Activated T-cell treated with anti-CD3 and anti-CD28 coated beads for 4 hours (primary cell): ENCODE measurements around the gene CHCHD6.

Source experiments
- DNase-seq: peaks from one replicate; pipeline ENCODE4 v3.0.0-alpha.2; 2020

The CHCHD6 gene

GRCh38 chr3:126835472-126836219 lies 131.6 kb downstream of the CHCHD6 start:
- no peak for DNase-seq

DNA sequence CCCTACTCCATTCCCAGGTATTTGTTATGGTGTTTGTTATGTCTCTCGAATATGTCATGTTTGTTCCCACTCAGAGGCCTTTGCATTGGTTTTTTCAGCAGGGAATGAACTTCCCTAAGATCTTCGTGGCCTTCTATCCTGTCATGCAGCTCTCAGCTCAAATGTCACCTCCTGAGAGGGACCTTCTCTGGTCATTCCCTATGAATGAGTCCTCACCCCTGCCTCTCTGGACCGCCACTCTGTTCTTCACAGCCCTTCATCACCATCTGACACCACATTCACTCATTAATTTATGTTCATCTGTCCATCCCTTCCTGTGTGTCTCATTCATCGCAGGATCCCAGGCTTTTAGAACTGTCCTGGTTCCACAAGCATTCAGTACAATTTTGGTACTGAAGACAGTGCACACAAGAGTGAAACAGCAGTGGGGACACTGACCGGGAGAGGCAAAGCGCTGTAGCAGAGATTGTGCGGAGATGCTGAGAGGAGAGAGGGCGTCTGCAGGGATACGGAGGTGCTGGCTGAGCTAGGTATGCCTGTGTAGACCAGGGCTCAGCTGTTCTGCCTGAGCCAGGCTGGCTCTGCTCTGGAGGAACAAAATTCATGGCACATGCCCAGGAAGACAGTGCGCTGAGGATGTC lies 132.3 kb downstream of the CHCHD6 start:
- DNase-seq = no peak

DNA sequence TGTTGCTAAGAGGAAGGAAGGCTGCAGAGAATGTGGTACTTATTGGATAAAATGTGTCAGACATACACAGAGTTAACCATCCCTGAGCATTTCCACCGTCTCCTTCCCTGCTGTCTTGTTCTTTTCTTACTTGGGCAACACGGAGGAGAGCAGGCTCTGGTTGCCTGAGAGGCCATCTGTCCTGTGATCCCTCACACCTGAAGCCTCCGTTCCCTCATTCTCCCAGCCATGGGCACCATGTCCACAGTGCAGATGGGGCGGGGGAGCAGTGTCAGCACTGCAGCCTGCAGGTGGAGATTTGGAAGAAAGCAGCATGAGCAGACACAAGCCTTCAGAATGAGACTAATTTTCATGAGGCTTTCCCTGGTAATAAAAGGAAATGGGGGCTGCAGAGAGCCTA lies 133.7 kb downstream of the CHCHD6 start:
- no peak for DNase-seq

DNA sequence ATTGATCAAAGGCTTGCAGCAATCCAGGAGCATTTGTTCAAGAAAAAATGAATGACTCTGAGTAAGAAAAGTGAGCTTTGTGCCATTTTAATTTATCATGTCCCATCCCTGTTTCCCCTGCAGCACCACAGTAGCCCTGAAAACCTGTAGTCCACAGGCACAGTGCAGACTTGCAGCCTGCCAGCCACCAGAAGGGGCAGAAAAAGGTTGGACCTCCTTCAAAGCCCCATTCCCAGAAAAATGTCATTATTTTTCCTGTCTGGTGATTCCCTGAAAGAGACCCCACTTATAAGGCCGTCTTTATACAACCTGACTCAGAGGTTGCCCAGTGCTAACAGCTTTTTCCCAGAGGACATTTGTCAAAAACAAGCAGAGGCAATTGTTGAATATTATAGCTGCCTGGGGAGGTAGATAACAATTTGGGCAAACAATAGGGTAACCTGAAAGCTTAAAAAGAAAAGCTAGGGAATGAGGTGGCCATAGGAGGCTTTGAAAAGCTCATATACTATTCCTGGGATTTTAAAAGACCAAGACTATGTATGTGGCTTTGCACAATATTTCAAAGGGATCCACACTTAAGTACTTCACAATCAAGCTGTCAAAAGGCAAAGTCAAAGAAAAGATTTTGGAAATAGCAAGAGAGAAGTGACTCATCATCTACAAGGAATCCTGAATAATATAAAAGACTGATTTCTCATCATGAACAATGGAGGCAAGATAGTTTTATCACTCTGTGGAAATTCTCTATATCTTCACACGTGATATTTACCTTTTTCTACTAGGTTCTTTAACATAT lies 142.1 kb downstream of the CHCHD6 start:
- DNase-seq = no peak

- DNase-seq = no peak
These were observed 143.0 kb downstream of the CHCHD6 start for GRCh38 chr3:126847061-126847460.

DNA sequence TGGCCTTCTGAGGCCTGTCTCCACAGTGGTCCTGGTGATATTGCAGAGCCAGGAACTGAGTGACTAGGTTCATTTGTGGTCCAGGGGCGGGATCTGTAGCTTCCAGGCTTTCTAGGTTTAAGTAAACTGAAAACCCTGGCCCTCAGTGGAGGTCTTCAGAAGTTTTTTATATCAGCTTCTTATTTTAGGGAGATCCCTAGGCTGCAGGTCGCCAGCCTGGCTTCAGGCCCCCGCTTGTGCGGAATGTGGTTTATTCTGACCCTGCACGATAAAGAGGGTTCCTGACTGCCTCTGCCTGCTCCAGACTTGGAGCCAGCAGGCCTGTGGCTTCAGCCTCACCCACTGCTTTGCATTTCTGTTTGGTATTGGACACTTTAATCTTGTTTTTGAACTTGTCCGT lies 145.0 kb downstream of the CHCHD6 start:
- DNase-seq = no peak

DNA sequence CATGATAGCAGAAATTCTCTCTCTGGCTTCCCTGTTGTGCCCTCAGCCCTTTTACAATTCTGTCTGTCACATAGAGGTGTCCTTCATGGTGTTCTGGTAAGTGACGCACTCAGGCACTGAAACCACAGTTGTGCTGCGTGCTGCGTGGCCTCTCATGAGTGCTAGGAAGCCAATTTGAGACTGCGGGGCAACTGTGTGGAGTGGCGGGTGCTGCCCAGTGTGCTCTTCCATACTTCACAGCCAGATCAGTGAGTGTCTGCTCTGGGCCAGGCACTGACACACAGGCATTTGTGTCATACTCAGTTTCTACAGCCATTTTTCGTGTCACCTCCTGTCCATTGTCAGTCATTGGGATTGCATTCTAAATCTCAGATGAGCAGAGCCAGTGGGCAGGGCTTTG lies 145.7 kb downstream of the CHCHD6 start:
- no peak for DNase-seq

DNA sequence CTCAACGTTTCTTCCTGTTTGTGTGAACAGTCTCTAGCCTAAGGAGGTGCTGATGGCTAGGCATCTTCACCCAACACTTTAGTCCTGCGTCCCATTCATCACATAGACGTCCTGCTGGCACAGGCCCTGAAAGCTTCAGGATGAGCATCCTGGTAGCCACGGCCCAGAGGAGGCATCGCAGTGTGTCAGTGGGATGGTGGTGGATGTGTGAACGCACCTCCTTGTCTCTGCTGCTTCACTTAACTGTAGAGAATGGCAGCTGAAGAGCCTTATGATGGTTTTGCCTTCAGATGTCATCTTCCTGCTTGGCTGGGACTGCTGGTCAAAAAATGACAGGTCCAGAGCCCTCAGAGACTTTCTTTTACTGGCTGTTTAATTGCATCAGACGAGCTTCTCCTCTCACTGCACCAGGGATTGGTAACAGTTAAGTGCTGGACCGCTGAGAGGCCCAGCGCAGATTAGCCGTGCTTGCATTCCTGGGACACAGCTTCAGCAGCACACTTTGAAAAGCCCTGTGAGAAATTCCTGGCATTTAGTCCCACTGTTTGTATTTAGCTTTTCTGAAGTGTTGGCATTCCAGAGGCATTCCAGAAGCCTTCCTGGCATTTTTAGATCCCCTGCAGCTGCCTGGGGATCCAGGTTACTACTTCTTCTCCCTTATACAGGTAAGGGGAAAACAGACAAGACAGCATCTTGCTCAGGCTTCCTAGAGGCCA lies 146.5 kb downstream of the CHCHD6 start:
- DNase-seq = no peak

GRCh38 chr3:126851382-126851781 lies 147.3 kb downstream of the CHCHD6 start:
- DNase-seq = no peak

DNA sequence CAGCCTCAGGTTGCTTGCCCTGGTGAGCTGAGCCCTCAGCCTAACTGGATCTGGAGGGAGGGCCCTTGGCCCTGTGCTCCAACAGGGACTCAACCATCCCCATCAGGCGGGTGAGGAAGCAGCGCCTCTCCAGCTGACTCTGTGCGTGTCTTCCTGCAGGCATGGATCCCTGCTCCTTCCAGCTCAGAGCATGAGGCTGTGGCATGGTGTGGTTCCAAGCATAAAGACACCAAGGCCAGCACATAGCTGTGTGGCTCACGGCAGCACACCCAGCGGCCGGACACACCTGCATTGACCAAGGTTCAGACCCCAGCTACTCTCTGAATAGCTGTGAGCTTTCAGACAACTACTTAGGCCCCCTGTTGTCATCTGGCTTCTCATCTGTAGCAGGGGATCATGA lies 147.9 kb downstream of the CHCHD6 start:
- no peak for DNase-seq

DNA sequence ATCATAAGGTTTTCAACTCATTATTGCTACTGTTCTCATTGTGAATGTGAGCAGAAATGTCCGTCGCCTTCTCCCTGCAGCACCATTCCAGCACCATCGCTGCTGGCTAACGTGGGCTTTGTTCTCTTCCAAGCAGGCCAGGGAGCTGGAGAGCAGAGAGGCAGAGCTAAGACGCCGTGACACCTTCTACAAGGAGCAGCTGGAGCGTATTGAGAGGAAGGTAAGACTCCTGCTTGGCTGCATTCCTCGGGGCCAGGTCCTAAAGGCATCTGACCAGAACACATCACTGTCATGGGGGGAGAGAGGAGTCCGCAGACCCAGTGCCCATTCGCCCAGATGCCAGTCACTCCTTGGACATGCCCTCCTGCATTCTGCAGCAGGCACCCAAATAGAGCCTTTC lies 148.5 kb downstream of the CHCHD6 start:
- DNase-seq = no peak

- no peak for DNase-seq
These were observed 150.6 kb downstream of the CHCHD6 start for GRCh38 chr3:126854666-126855065.

- no peak for DNase-seq
These were observed 151.3 kb downstream of the CHCHD6 start for GRCh38 chr3:126855374-126855773.

DNA sequence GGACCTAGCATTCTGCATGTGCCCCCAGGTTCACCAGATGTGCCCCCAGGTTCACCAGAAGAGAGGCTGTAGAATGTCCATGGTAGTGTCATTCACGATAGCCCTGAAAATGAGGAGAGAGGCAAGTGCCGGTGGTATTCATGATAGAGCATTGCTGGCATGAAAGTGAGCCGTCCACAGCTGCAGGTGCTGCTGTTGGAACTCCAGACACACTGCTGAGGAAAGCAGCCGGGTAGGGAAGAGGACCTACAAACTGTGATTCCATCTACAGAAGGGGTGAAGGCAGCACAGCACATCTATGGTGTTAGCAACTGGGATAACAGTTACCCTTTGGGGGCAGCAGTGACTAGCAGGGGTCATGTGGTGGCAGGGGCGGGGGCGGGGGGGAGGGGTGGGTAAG lies 153.9 kb downstream of the CHCHD6 start:
- DNase-seq = no peak

GRCh38 chr3:126858401-126858800 lies 154.4 kb downstream of the CHCHD6 start:
- no peak for DNase-seq

- DNase-seq = no peak
These were observed 154.8 kb downstream of the CHCHD6 start for GRCh38 chr3:126858887-126859286.

GRCh38 chr3:126859415-126860246 lies 155.6 kb downstream of the CHCHD6 start:
- DNase-seq = no peak

- no peak for DNase-seq
These were observed 161.7 kb downstream of the CHCHD6 start for GRCh38 chr3:126865736-126866135.

DNA sequence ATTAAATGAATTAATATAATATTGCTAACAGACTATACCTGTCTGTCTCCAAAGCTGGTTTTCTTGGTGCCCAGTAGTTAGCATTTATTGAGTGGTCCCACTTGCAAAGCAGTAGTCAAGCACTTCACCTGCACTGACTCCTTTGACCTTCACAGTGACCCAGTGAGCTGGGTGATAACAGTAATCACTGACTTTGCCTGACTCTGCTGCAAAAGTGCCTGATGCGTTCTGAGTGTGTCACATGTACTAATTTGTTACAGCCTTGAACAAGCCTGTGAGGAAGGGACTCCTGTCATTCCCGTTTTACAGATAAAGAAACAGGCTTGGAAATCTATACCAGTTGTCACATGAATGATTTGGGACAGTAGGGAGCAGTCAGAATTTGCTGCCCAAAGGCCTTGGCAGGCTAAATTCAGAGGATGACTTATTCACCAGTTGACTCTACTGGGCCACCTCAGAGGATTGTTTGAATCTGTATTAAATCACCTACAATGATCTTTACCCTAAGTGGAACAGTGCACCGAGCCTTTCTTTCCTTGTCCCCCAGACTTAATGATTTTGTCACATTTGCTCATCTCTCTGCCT lies 162.2 kb downstream of the CHCHD6 start:
- no peak for DNase-seq

DNA sequence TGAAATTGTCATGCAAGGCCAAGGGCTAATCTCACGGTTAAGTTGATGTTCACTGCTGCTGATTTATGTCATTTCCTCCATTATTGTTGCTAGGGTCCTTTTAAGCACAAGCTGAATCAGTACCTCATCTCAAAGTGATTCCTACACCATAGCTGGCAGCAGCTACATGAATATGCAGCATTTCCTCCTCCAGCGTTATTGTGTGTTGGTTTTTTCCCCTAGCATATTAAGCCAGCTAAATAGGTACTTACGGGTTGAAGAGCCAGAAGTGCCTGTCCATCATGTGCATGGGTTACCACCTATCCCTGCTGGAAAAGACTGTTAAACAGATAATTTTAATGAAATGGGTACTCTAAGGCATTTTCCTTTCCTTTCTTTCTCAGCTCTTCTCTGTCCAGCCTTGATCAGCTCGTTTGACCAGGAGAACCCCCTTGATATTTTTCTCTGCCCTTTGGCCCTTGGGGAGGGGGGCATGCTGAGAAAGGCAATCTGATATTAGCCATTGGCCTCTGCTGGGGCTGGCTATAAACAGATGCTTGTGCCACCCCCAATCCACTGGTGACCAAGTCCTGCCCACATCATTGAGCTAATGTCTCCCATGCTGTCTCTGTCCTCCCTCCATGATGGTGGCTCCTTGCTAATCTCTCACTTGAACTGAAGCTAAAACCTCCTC lies 163.3 kb downstream of the CHCHD6 start:
- DNase-seq = no peak

DNA sequence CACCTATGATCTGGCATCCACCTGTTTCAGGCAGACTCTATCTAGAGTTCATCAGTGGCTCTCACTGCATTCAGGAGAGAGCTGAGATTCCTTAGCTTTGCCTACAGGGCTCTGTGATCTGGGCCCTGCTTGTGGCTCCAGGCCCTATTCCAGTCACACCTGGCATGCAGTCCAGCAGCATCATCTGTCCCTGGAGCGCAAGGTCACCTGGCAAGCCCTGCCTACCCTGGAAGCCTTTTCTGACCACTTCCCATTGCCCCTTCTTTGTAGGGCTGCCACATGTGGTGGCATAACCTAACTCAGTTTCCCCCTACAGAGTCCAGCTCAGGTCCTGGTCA lies 163.8 kb downstream of the CHCHD6 start:
- no peak for DNase-seq
